Effector CD4-positive, alpha-beta T cell (primary cell): Measurements from ENCODE around the gene LCN1.

Source experiments
- DNase-seq: peaks from one replicate; pipeline ENCODE4 v3.0.0-alpha.2; 2020

The LCN1 gene

GRCh38 chr9:135574331-135574730 is 53.1 kb downstream of the LCN1 start:
- no peak for DNase-seq

GRCh38 chr9:135574943-135575342 is 53.7 kb downstream of the LCN1 start:
- no peak for DNase-seq
